ENCODE results near the gene RPA1.

RPA1 gene

DNA sequence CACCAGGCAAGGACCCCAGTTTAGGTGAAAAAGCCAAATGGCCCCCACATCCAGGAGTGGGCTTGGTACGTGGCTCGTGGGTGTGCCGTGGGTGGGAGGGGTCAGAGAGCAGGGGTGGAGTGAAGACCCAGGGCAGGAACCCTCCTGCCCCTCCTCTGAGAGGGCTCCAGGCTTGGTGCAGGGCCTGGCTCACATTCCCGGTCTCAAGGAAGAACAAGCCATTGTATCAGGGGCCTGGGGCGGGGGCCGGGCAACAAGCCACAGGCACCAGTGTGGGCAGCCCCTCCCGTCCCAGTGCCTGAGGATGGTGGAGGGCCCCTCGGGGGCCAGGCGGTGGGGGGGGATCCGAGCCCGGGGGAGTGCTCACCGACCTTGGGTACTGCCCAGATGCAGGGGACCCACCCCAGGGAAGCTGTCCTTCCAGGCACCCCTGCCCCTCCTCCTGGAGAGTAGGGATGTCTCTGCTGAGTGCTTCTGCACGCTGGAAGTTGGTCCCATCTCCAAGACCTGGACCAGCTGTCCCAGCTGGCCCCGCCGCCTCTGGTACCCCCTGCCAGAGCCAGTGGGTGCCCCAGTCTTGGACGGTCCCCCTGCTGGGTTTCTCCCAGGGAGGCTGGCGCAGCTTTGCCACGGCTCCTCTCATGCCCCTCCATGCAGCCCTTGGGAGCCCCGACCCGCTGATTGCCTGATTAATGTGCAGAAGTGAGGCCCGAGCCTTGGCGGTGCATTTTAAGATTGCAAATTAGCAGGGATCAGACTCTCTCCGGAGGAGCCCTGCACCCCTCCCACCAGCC is 111.7 kb downstream of the RPA1 start:
- no peak for DNase-seq (ENCODE audit: low read depth in 2 of 2)

DNA sequence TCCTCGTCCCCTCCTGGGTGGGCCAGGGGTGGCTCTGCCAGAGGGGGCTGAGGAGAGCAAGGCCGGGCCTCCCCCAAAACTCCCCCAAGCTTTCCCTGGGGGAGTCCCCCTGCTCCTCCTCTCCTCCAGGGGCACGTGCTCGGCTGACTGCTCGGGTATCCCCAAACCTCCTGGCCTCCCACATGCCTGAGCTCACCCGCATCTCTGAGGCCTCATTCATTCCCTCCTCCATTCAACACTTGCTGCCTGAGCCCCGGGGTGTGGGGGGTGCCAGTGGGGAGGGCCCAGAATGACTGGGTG is 112.2 kb downstream of the RPA1 start:
- no peak for DNase-seq (ENCODE audit: low read depth in 2 of 2)

DNA sequence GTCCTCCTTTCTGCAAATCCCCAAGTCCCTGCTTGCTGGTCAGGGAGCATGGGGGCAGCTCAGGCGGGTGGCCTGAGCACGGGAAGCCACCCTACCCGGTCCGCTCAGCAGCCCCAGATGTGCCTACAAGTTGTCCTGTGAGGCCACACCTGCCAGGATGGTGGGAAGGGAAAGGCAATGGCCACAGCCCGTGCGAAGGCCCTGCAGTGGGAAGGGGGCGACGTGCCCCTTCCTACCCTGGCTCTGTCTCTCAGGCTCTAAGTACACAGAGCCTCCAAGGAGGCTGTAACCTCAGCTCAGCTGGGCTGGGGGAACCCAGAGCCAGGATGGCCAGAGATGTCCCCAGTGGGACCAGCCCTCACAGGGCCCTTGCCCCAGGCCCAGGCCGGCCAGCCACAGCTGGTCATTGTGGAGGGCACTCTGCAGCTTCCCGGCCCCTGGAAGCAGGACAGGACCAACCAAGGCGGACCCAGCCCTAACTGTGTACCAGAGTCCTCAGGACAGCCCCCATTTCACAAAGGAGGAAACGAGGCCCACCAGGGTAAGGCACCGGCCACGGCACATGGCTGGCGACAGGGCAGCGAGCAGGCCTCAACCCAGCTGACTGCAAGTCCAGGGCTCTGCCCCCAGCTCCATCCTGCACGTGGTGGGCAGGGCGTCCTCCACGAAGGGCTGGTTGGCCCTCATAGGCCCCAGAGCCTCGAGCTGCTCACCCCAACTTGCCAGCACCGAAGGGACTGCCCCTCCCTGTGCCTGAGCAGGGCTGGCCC is 113.0 kb downstream of the RPA1 start:
- no peak for DNase-seq (ENCODE audit: low read depth in 2 of 2)

DNA sequence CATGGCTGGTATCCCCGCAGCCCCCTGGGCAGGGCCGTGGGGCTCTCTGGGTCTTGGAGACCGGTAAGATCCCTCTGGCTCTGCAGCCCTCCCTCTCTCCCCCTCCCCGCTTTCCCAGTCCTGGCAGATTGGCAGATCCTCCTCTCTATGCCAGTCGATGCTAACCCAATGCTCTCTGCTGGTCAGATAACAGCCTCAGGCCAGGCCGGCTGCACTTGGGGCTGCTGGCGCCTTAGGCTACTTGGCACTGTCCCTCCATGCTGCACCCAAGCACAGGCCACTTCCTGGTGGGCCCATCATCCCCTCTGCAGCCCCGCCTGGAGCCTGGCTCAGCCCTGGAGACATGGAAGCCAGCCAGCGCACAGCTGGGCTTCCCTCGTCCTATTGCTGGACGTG is 113.6 kb downstream of the RPA1 start:
- no peak for DNase-seq (ENCODE audit: low read depth in 2 of 2)

DNA sequence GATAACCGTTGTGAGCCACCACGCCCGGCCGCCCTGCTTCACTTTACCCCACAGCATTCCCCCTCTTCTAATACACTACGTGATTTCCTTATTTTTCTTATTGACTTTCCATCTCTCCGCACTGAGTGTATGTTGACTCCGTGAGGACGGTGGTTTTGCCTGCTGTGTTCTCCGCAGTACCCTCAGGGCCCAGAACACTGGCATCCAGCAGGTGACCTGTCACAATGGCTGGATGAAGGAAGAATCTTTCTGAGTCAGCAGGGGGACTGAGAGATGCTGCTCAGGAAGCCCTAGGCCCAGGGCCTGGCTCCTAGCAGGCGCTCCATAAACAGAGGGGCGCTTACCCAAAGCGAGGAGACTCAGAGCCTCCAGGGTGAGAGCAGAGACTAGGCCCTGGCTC is 115.8 kb downstream of the RPA1 start:
- no peak for DNase-seq (ENCODE audit: low read depth in 2 of 2)

DNA sequence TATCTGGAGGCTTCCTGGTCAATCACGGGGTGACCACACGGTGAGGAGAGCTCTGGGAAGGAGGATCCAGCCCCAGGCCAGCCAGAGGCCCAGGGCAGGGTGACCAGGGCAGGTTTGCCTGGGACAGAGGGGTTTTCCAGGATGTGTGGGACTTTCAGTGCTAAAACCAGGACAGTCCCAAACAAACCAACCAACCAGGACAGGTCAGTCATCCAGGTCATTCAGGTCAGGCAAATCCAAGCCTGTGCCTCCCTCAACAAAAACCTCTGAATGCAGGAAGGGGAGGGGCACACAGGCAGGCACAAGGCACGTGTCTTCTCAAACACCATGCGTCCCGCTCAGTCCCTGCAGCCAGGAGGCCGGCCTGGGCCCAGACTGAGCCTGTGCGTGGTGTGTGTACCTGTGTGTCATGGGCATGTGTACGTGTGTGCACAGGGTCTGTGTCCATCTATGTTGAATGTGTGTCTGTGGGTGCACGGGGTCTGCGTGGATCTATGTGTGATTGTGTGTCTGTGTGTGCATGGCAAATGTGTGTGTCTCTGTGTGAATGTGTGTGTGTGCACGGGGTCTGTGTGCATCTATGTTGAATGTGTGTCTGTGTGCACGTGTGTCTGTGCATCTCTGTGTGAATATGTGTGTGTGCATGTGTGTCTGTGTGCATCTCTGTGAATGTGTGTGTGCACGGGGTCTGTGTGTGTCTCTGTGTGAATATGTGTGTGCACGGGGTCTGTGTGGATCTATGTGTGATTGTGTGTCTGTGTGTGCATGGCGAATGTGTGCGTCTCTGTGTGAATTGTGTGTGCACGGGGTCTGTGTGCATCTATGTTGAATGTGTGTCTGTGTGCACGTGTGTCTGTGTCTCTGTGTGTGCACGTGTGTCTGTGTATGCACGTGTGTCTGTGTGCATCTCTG is 116.5 kb downstream of the RPA1 start:
- DNase-seq (ENCODE audit: low read depth in 2 of 2), result no peak

DNA sequence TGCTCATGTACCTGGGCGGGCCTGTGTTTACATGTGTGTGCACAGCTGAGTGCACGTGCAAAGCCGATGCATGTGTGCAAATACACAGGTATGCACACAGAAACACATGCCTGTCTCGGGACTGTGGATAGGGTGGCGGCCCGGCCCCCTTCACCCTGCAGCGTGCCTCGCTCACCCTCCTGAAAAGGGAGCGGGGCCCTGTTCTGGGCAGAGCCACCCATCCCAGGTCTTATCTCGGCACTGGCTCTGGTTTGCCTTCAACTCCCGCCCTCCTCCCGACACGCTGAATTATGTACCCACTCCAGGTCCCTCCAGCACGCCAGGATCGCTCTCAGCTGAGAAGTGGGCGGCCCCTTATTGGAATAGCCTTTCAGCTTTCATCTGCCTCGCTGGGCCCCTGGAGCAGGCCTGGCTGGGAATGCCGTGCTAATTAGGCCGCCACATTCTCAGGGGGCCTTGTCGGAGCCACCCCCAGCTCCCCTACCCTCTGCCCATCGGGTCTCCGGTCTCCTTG is 117.5 kb downstream of the RPA1 start:
- DNase-seq (ENCODE audit: low read depth in 2 of 2), result no peak

DNA sequence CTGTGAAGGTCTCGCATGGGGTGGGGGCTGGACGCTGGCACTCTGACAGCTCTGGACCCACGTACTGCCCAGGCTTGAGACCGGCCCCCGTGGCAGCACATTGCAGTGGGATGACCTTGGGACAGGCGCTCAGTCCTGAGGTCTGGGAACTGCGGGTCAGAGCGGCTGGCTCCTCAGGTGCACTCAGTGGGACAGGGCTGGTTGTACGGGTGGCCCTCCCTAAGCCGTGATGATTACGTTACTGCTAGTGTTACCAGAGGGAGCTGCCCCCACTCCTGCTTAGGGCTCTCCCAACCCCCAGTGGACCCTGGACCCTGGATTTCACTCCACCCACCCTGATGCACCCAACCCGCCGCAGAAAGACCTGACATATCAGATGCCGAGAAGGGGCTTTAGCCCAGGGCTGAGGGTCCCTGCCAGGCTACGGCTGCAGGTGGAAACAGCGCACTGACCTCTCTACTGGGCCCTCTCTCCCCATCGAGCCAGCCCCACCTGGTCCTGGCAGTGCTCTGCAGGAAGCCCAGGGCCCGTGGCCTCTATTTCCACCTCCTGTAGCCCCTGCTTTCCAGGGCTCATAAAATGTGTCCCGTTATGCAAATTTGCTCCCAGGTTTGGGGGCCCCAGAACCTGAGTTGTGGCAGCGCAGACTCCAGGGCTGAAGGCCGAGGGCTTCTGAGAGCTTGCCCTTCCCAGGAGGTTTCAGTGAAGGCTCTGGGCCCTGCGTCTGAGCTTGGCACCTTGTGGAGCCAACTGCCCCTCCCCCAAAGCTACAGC is 118.1 kb downstream of the RPA1 start:
- DNase-seq (ENCODE audit: low read depth in 2 of 2), result no peak

DNA sequence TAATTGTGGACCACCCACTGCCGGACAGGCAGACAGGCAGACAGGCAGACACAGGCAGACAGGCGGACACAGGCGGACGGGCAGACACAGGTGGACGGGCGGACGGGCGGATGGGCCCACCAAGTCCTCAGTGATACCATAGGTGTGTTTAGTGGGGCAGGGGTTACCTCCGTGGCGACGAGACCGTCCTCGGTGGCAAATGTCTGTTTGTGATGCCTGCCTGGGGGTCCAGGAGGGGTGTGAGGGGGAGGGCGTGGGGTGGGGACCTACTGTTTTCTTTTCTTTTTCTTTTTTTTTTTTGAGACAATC is 118.7 kb downstream of the RPA1 start:
- no peak for DNase-seq (ENCODE audit: low read depth in 2 of 2)

All from stimulated activated CD4-positive, alpha-beta T cell treated with anti-CD3 and anti-CD28 coated beads, Interleukin-12 subunit alpha, Interleukin-12 subunit beta, amount 100 ng/mL, for 24 hours (primary cell).